A549 (cell line): Measurements from ENCODE around the gene ARHGAP22. TPM values are rescaled to one million over a fixed set of nuclear protein-coding genes. Genes with fewer than 3 reads are reported as not detected.

Experiments
- ATAC-seq, 2 experiments: fragments of 200-7000 bp in 1 of 2; fragments of >200 bp in 1 of 2; cut with Nextera tagmentation in 1 of 2; cut with Tn5 transposase in 1 of 2; 3 replicates each; pipeline versions ENCODE4 v1.8.0 to v1.9.1; 2018 to 2020; ENCODE audit warnings: mild to moderate bottlenecking in 1 of 2, moderate library complexity in 1 of 2
- CTCF ChIA-PET: fragments of 300-600 bp; sonication (Branson Sonifier 250); formaldehyde crosslinking; extraction: SDS; loops from one replicate; lab custom pipeline; 2021; ENCODE audit warnings: antibody characterized with exemption, inconsistent platforms; lab: Yijun Ruan, JAX
- POLR2A ChIA-PET: fragments of 350-600 bp; formaldehyde crosslinking; extraction: SDS; loops from one replicate; lab custom pipeline; 2021; ENCODE audit warnings: antibody characterized with exemption, inconsistent platforms; lab: Yijun Ruan, JAX
- DNase-seq, 2 experiments: peaks; one replicate each; pipeline versions ENCODE4 v3.0.0 to v3.0.0-alpha.2; 2011 to 2016; ENCODE audit warnings: low read depth in 1 of 2, low spot score in 1 of 2
- FAIRE-seq: peaks from 2 replicates; lab custom pipeline; 2011; peaks lifted over from hg19 to GRCh38; lab: Jason Lieb, UNC
- H3K27ac ChIP-seq, 2 experiments: fragments of >200 bp; sonication (Bioruptor Twin); formaldehyde crosslinking; 3 replicates each; pipeline ENCODE4 v1.5.1; 2016 to 2017
- H3K4me1 ChIP-seq: fragments of >200 bp; sonication (Bioruptor Twin); formaldehyde crosslinking; 3 replicates; pipeline ENCODE4 v1.6.1; 2016
- H3K4me2 ChIP-seq: fragments of >200 bp; sonication (Bioruptor Twin); formaldehyde crosslinking; 3 replicates; pipeline ENCODE4 v1.6.1; 2016
- H3K4me3 ChIP-seq: fragments of >200 bp; sonication (Bioruptor Twin); formaldehyde crosslinking; 3 replicates; pipeline ENCODE4 v1.5.1; 2016
- H3K9me3 ChIP-seq: fragments of >200 bp; sonication (Bioruptor Twin); formaldehyde crosslinking; 3 replicates; pipeline ENCODE4 v1.6.1; 2016
- CEBPB ChIP-seq, 2 experiments: fragments of >200 bp in 1 of 2; sonication (Bioruptor Twin) in 1 of 2; formaldehyde crosslinking in 1 of 2; IDR thresholded peaks; 2 replicates each; pipeline ENCODE4 v1.6.1; 2012 to 2016
- CHD2 ChIP-seq: fragments of 150-350 bp; IDR thresholded peaks from 2 replicates; pipeline ENCODE4 v1.6.1; 2014; ENCODE audit warnings: low read length; ENCODE audit not compliant: partially characterized antibody
- CHD4 ChIP-seq: fragments of 200-600 bp; sonication (generic); IDR thresholded peaks from 2 replicates; pipeline ENCODE4 v1.6.1; 2016; ENCODE audit warnings: antibody characterized with exemption, mild to moderate bottlenecking, borderline replicate concordance
- CTCF ChIP-seq: fragments of >200 bp; sonication (Bioruptor Twin); formaldehyde crosslinking; IDR thresholded peaks from 3 replicates; pipeline ENCODE4 v1.5.1; 2016
- E2F6 ChIP-seq: IDR thresholded peaks from 2 replicates; pipeline ENCODE4 v1.6.1; 2012; ENCODE audit warnings: low read depth, borderline replicate concordance
- EHMT2 ChIP-seq: fragments of 200-600 bp; sonication (generic); IDR thresholded peaks from 2 replicates; pipeline ENCODE4 v1.6.1; 2016; ENCODE audit warnings: antibody characterized with exemption, low read depth, mild to moderate bottlenecking, moderate library complexity
- FOSL2 ChIP-seq, 2 experiments: fragments of 450-650 bp in 1 of 2; fragments of >200 bp in 1 of 2; sonication (Bioruptor Twin) in 1 of 2; formaldehyde crosslinking; IDR thresholded peaks; 2 replicates each; pipeline versions ENCODE4 v1.5.0 to v1.6.1; 2016 to 2020; ENCODE audit warnings: mild to moderate bottlenecking in 1 of 2, moderate library complexity in 1 of 2
- HDAC2 ChIP-seq: fragments of 200-600 bp; sonication (generic); IDR thresholded peaks from 2 replicates; pipeline ENCODE4 v1.6.1; 2016
- HEYL ChIP-seq: fragments of 250-450 bp; sonication (Bioruptor Pico); IDR thresholded peaks from 2 replicates; pipeline ENCODE4 v1.8.0; 2021; ENCODE audit warnings: mild to moderate bottlenecking, moderate library complexity
- HOXB5 ChIP-seq: fragments of 250-450 bp; sonication (Bioruptor Pico); IDR thresholded peaks from 2 replicates; pipeline ENCODE4 v1.5.0; 2020; ENCODE audit warnings: mild to moderate bottlenecking, moderate library complexity
- MYC ChIP-seq: IDR thresholded peaks from 2 replicates; pipeline ENCODE4 v1.6.1; 2012; ENCODE audit warnings: mild to moderate bottlenecking, inconsistent platforms, low read length, improper control_type of control experiment, borderline replicate concordance
- PBX3 ChIP-seq: IDR thresholded peaks from 2 replicates; pipeline ENCODE4 v1.6.1; 2012
- PHF8 ChIP-seq: fragments of 200-600 bp; sonication (generic); IDR thresholded peaks from 2 replicates; pipeline ENCODE4 v1.6.1; 2016; ENCODE audit warnings: low read depth, mild to moderate bottlenecking, antibody characterized with exemption, moderate library complexity, borderline replicate concordance
- POLR2A ChIP-seq: IDR thresholded peaks from 2 replicates; pipeline ENCODE4 v1.6.1; 2012; ENCODE audit warnings: mild to moderate bottlenecking, low read length
- POLR2AphosphoS2 ChIP-seq: conservative IDR thresholded peaks from 2 replicates; pipeline ENCODE4 v1.6.1; 2012; ENCODE audit warnings: low read length, improper control_type of control experiment, inconsistent platforms
- RCOR1 ChIP-seq: fragments of 150-350 bp; IDR thresholded peaks from 2 replicates; pipeline ENCODE4 v1.6.1; 2014; ENCODE audit warnings: antibody characterized with exemption, low read length, low read depth
- REST ChIP-seq: fragments of 200-600 bp; sonication (generic); IDR thresholded peaks from 2 replicates; pipeline ENCODE4 v1.6.1; 2016; ENCODE audit warnings: antibody characterized with exemption, mild to moderate bottlenecking, moderate library complexity
- RNF2 ChIP-seq: fragments of 200-600 bp; sonication (generic); IDR thresholded peaks from 2 replicates; pipeline ENCODE4 v1.6.1; 2016; ENCODE audit warnings: low read depth, mild to moderate bottlenecking, antibody characterized with exemption, moderate library complexity, borderline replicate concordance
- TFCP2L1 ChIP-seq: fragments of 250-450 bp; sonication (Bioruptor Pico); IDR thresholded peaks from 2 replicates; pipeline ENCODE4 v1.5.0; 2021; ENCODE audit warnings: mild to moderate bottlenecking
- ZFP36 ChIP-seq: fragments of 450-650 bp; IDR thresholded peaks from 2 replicates; pipeline ENCODE4 v1.6.1; 2014; ENCODE audit warnings: borderline replicate concordance; ENCODE audit not compliant: partially characterized antibody
- WGBS: methylation state at CpG from one replicate; pipeline ENCODE4 v1.1.6; 2017; ENCODE audit errors: missing lambda C conversion rate; 5-methylcytosine and 5-hydroxymethylcytosine counted together
- polyA plus RNA-seq, 4 experiments: library from polyadenylated mRNA; depleted of rRNA in 3 of 4; stranded (reverse); fragments of >200 nt; fragmentation: RNase III in 1 of 4; extraction: RNeasy Plus Mini Kit Qiagen cat#74134 plus additional on column Dnase treatment in 1 of 4; gene quantifications; 2 replicates in 3 of 4; 3 replicates in 1 of 4; pipeline ENCODE4 v1.2.3, GENCODE V29; 2011 to 2017

The ARHGAP22 gene
- polyA plus RNA-seq, 2 of the 4 experiments (the other 2 are of a cell fraction), result 1.9 to 3.2 TPM

GRCh38 chr10:48599830-48600134 is 5.1 kb downstream of the ARHGAP22 start:
- ChIA-PET POLR2A (no interaction called here), CTCF (interaction anchor here (1.0 to 2.8 kb wide), 3 partner anchors 8 to 57 kb away, joined by 6 to 10 read pairs (median 6); no protein-coding TSS in a partner anchor)
- no peak overlapping the region for H3K27ac ChIP-seq
- no peak overlapping the region for H3K4me2 ChIP-seq
- no peaks in the 10 kb centered on the region for H3K9me3 ChIP-seq
- no peak overlapping the region for H3K4me3 ChIP-seq
- DNase-seq, result no peak
- FAIRE-seq, result no peak
- no peak for TF ChIP-seq HEYL (CRISPR knock-in tag)
- no peak for TF ChIP-seq FOSL2 (IDR thresholded peaks at IDR 0.05)
- TF ChIP-seq FOSL2 (CRISPR knock-in tag; IDR thresholded peaks at IDR 0.05), result no peak
- no peak for TF ChIP-seq PHF8
- TF ChIP-seq CHD2, result no peak
- TF ChIP-seq TFCP2L1 (CRISPR knock-in tag), result no peak
- TF ChIP-seq CEBPB (IDR thresholded peaks at IDR 0.05), result no peak
- no peak for TF ChIP-seq MYC
- no peak for TF ChIP-seq POLR2A
- TF ChIP-seq ZFP36, result no peak
- TF ChIP-seq CHD4, result no peak
- no peak for TF ChIP-seq HDAC2
- TF ChIP-seq CTCF, result no peak
- TF ChIP-seq RCOR1, result no peak
- no peak for TF ChIP-seq RNF2
- TF ChIP-seq E2F6, result no peak
- no peak for TF ChIP-seq POLR2AphosphoS2
- TF ChIP-seq HOXB5, result no peak
- no peak for TF ChIP-seq EHMT2
- TF ChIP-seq PBX3, result no peak
- TF ChIP-seq REST, result no peak
- peaks cover 5% of the 10 kb centered on the region; the same call in 1 of the 3 replicates for H3K4me1 ChIP-seq
- ATAC-seq, result no peak
- 71% methylated on average over 2 of the region's 2 CpGs for WGBS
